Activated CD4-positive, alpha-beta T cell treated with anti-CD3 and anti-CD28 coated beads for 36 hours (primary cell): ENCODE results near the gene MPC1. TPM values are rescaled to one million over a fixed set of nuclear protein-coding genes. Genes with fewer than 3 reads are reported as not detected.
"Not testable (repeated sequence)": the region's sequence is repeated elsewhere in the genome, so short reads cannot be mapped to it uniquely, and the experiment has no call there.

Source experiments
- ATAC-seq: fragments of 200-7000 bp; cut with Tn5 transposase; one replicate; pipeline ENCODE4 v1.10.0; 2021; ENCODE audit warnings: mild to moderate bottlenecking, moderate library complexity
- CTCF ChIA-PET: fragments of 350-600 bp; sonication (Branson Sonifier 250); formaldehyde crosslinking; loops from one replicate; lab custom pipeline; 2021; ENCODE audit warnings: antibody characterized with exemption; lab: Charles Lee
- POLR2A ChIA-PET: fragments of 350-600 bp; sonication (Branson Sonifier 250); formaldehyde crosslinking; loops from one replicate; lab custom pipeline; 2021; ENCODE audit warnings: antibody characterized with exemption, inconsistent platforms; lab: Charles Lee
- DNase-seq: peaks from one replicate; pipeline ENCODE4 v3.0.0-alpha.2; 2020
- H3K27ac Mint-ChIP-seq: one replicate; pipeline ENCODE4 v1.8.0; 2021; ENCODE audit warnings: mixed read lengths
- H3K27me3 Mint-ChIP-seq: one replicate; pipeline ENCODE4 v1.8.0; 2021; ENCODE audit warnings: mixed read lengths
- H3K36me3 Mint-ChIP-seq: one replicate; pipeline ENCODE4 v1.8.0; 2021; ENCODE audit warnings: low read depth, mixed read lengths
- H3K4me1 Mint-ChIP-seq: one replicate; pipeline ENCODE4 v1.8.0; 2021; ENCODE audit warnings: mixed read lengths
- H3K4me3 Mint-ChIP-seq: one replicate; pipeline ENCODE4 v1.8.0; 2021; ENCODE audit warnings: mild to moderate bottlenecking, moderate library complexity, mixed read lengths
- H3K9me3 Mint-ChIP-seq: one replicate; pipeline ENCODE4 v1.8.0; 2021; ENCODE audit warnings: low read depth, mixed read lengths
- intact Hi-C, 2 experiments: fragments of 100-400 bp; cut with DNase I in 1 of 2; cut with micrococcal nuclease in 1 of 2; formaldehyde crosslinking; loops; one replicate each; pipeline versions ENCODE4 v1.14.2 to v1.15.1; 2022 to 2024; cut with DNase I, micrococcal nuclease
- total RNA-seq, 2 experiments: library from RNA; stranded (reverse); gene quantifications; one replicate each; pipeline ENCODE4 v1.2.3, GENCODE V29; 2021

The MPC1 gene
- total RNA-seq, 2 experiments from 2014 or later, result 17.7 to 20.5 TPM

DNA sequence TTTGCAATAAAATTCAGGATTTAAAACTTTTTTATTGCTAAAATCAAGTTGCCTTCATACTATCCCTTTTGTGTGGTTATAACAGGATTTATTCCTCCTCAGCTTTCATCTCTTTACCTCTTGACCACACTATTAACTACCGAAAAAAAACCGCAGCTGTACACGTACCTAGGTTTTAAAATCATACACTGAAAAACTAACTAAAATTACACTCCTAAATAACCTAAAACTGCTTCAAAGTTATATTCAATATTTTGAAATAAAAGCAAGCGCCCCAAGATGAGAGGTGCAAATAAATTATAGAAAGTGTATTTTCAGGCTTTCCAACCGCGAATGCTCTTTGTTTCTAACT is 1.4 kb downstream of the MPC1 start:
- DNase-seq (no peak), ATAC-seq (no peak)
- H3K4me1 Mint-ChIP-seq, result peaks cover 4% of the 10 kb centered on the region
- H3K27me3 Mint-ChIP-seq, result no peaks in the 10 kb centered on the region
- H3K27ac Mint-ChIP-seq, result peak overlapping the region; percentile 75
- ChIA-PET POLR2A (no interaction called here), CTCF (interaction anchor here (0.6 to 4.0 kb wide), 28 partner anchors 9 to 257 kb away, joined by 3 to 27 read pairs (median 4); partner anchors contain the start of genes PRR18, RPS6KA2 and SFT2D1)
- intact Hi-C loops, result loop anchor here (1.0 to 10.0 kb wide), 3 partner anchors 68 to 1443 kb away; partner anchors contain the start of gene AFDN (in 1 of the 2)
- H3K4me3 Mint-ChIP-seq, result peak overlapping the region; percentile 86
- H3K9me3 Mint-ChIP-seq, result no peaks in the 10 kb centered on the region
- no peaks in the 10 kb centered on the region for H3K36me3 Mint-ChIP-seq

- H3K27ac Mint-ChIP-seq, result no peak overlapping the region
- peaks cover 8% of the 10 kb centered on the region for H3K4me1 Mint-ChIP-seq
- DNase-seq (no peak), ATAC-seq (no peak)
- H3K9me3 Mint-ChIP-seq, result no peaks in the 10 kb centered on the region
- no peaks in the 10 kb centered on the region for H3K36me3 Mint-ChIP-seq
- H3K4me3 Mint-ChIP-seq, result no peak overlapping the region
- no peaks in the 10 kb centered on the region for H3K27me3 Mint-ChIP-seq
- ChIA-PET POLR2A (no interaction called here), CTCF (interaction anchor here (1.0 to 4.0 kb wide), 9 partner anchors 8 to 69 kb away, joined by 3 to 27 read pairs (median 8); no protein-coding TSS in a partner anchor)
- intact Hi-C loops, result loop anchor here (5.0 to 10.0 kb wide), 2 partner anchors 102 to 1445 kb away; partner anchors contain the start of gene AFDN (in 1 of the 2)
These were observed 2.9 kb downstream of the MPC1 start for GRCh38 chr6:166379800-166380199.

DNA sequence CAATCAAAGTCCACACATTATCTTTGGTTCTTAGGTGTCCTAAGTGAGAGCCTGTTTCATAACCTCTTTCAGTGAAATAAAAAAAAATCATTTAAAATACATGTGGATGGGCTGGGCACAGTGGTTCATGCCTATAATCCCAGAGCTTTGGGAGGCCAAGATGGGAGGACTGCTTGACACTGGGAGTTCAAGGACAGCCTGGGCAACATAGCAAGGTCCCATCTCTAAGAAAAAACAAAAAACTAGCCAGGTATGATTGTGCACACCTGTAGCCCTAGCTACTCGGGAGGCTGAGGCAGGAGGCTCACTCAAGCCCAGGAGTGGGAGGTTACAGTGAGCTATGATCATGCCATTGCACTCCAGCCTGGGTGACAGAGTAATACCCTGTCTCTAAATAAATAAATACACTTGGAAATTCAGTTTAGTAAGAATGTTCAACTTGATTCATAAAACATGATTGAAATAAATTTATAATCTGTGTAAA is 3.6 kb downstream of the MPC1 start:
- Mint-ChIP-seq H3K27ac (no peak overlapping the region), H3K9me3 (no peaks in the 10 kb centered on the region), H3K4me1 (peaks cover 6% of the 10 kb centered on the region), H3K36me3 (no peaks in the 10 kb centered on the region), H3K4me3 (no peak overlapping the region), H3K27me3 (no peaks in the 10 kb centered on the region)
- intact Hi-C loops, result no loop called here
- no peak for ATAC-seq
- POLR2A ChIA-PET, result no interaction called here
- DNase-seq, result no peak
- CTCF ChIA-PET, result interaction anchor here (0.6 to 4.0 kb wide), 9 partner anchors 10 to 810 kb away, joined by 3 to 27 read pairs (median 3); no protein-coding TSS in a partner anchor

DNA sequence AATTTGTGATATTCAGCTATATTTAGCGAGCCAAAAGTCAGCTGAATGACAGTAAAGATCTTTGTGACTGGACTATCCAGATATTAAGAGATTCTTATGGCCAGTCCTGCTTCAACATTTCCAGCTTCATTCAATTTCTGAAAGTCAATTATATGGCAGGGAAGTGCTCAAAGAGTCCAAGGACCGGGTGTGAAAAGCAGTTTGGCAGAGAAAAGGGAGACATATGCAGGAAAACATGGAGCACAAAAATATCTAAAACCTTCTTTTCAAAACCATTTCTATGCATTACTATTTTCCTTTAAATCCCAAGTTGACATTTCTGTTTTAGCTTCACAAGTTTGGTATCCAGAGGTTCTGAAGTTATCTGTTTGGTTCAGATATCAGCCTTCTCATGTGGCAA is 5.0 kb downstream of the MPC1 start:
- ATAC-seq (no peak), DNase-seq (no peak)
- Mint-ChIP-seq H3K27ac (no peak overlapping the region), H3K4me1 (peaks cover 6% of the 10 kb centered on the region), H3K36me3 (no peaks in the 10 kb centered on the region), H3K9me3 (no peaks in the 10 kb centered on the region), H3K4me3 (no peak overlapping the region), H3K27me3 (no peaks in the 10 kb centered on the region)
- POLR2A ChIA-PET, result no interaction called here
- CTCF ChIA-PET, result interaction anchor here (1.0 to 2.4 kb wide), 4 partner anchors 10 to 102 kb away, joined by 3 to 7 read pairs (median 5); no protein-coding TSS in a partner anchor
- intact Hi-C loops, result no loop called here

DNA sequence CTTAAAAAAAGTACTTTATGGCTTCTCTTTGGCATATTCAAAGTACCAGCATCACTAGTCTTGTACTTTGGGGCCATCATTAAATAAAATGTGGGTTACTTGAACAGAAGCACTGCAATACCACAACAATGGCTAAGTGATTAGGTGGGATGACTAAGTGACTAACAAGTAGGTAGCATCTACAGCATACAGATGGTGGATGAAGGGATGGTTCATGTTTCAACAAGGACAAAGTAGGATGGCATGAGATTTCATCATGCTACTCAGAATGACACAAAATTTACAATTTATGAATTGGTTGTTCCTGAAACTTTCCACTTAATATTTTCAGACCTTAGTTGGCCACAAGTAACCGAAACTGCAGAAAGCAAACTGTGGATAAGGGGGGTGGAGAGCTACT is 7.7 kb downstream of the MPC1 start:
- no peaks in the 10 kb centered on the region for H3K36me3 Mint-ChIP-seq
- ATAC-seq (peak; percentile 44), DNase-seq (no peak)
- H3K27ac Mint-ChIP-seq, result no peak overlapping the region
- H3K4me1 Mint-ChIP-seq, result peaks cover 4% of the 10 kb centered on the region
- H3K4me3 Mint-ChIP-seq, result no peak overlapping the region
- H3K27me3 Mint-ChIP-seq, result no peaks in the 10 kb centered on the region
- ChIA-PET CTCF (interaction anchor here (1.5 kb wide), 1 partner anchor 26 kb away, joined by 4 read pairs; no protein-coding TSS in a partner anchor), POLR2A (no interaction called here)
- no peaks in the 10 kb centered on the region for H3K9me3 Mint-ChIP-seq
- intact Hi-C loops, result no loop called here

GRCh38 chr6:166370489-166370888 is 12.3 kb downstream of the MPC1 start:
- POLR2A ChIA-PET, result no interaction called here
- H3K36me3 Mint-ChIP-seq, result peaks cover 7% of the 10 kb centered on the region

GRCh38 chr6:166369782-166370181 is 13.0 kb downstream of the MPC1 start:
- no peaks in the 10 kb centered on the region for H3K4me1 Mint-ChIP-seq
- H3K27ac Mint-ChIP-seq, result no peak overlapping the region
- no peak overlapping the region for H3K4me3 Mint-ChIP-seq
- H3K9me3 Mint-ChIP-seq, result no peaks in the 10 kb centered on the region
- intact Hi-C loops, result no loop called here
- ATAC-seq, result no peak
- POLR2A ChIA-PET, result no interaction called here
- CTCF ChIA-PET, result interaction anchor here (1.0 kb wide), 2 partner anchors 10 to 20 kb away, joined by 3 to 4 read pairs; no protein-coding TSS in a partner anchor
- no peaks in the 10 kb centered on the region for H3K27me3 Mint-ChIP-seq
- no peak for DNase-seq
- peaks cover 7% of the 10 kb centered on the region for H3K36me3 Mint-ChIP-seq

More at GRCh38 chr6:166370489-166370888, 12.3 kb downstream of the MPC1 start:
- intact Hi-C loops, result no loop called here
- no peak overlapping the region for H3K4me3 Mint-ChIP-seq
- no peaks in the 10 kb centered on the region for H3K27me3 Mint-ChIP-seq
- no peak for ATAC-seq
- H3K9me3 Mint-ChIP-seq, result no peaks in the 10 kb centered on the region
- no peak overlapping the region for H3K27ac Mint-ChIP-seq
- H3K4me1 Mint-ChIP-seq, result peaks cover 4% of the 10 kb centered on the region
- CTCF ChIA-PET, result interaction anchor here (0.9 to 3.7 kb wide), 2 partner anchors 10 to 57 kb away, joined by 4 to 13 read pairs; no protein-coding TSS in a partner anchor
- DNase-seq, result no peak

DNA sequence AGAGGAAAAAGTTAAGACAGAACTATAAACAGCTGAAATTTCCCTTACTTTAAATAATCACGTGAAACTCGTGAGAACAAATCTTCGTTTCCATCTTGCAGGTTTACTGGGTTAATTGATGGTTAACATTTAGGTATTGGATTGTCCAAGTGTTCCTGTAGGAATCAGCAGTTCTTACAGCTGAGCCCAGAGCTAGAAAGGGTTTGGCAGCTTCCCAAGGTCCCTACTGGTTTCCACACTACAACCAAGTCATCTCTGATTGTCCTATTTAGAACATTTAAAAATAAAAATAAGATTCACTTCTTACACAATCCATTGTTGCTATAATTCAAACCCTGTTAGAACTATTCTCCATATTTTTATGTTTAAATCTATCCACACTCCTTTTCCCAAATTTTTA is 15.8 kb downstream of the MPC1 start:
- ChIA-PET POLR2A (no interaction called here), CTCF (interaction anchor here (0.6 to 1.1 kb wide), 4 partner anchors 9 to 90 kb away, joined by 3 to 6 read pairs (median 4); no protein-coding TSS in a partner anchor)
- H3K4me3 Mint-ChIP-seq, result no peak overlapping the region
- no peak overlapping the region for H3K27ac Mint-ChIP-seq
- H3K4me1 Mint-ChIP-seq, result no peaks in the 10 kb centered on the region
- no peaks in the 10 kb centered on the region for H3K9me3 Mint-ChIP-seq
- peaks cover 11% of the 10 kb centered on the region for H3K36me3 Mint-ChIP-seq
- ATAC-seq (no peak), DNase-seq (no peak)
- intact Hi-C loops, result no loop called here
- no peaks in the 10 kb centered on the region for H3K27me3 Mint-ChIP-seq

GRCh38 chr6:166365806-166366205 is 16.9 kb downstream of the MPC1 start:
- intact Hi-C loops, result no loop called here
- no peaks in the 10 kb centered on the region for H3K9me3 Mint-ChIP-seq
- DNase-seq (no peak), ATAC-seq (no peak)
- no peaks in the 10 kb centered on the region for H3K27me3 Mint-ChIP-seq
- H3K4me1 Mint-ChIP-seq, result no peaks in the 10 kb centered on the region
- ChIA-PET POLR2A (no interaction called here), CTCF (interaction anchor here (1.1 kb wide), 1 partner anchor 89 kb away, joined by 3 read pairs; no protein-coding TSS in a partner anchor)
- H3K4me3 Mint-ChIP-seq, result no peak overlapping the region
- no peak overlapping the region for H3K27ac Mint-ChIP-seq
- H3K36me3 Mint-ChIP-seq, result peaks cover 11% of the 10 kb centered on the region

GRCh38 chr6:166365221-166365620 is 17.5 kb downstream of the MPC1 start:
- DNase-seq (no peak), ATAC-seq (no peak)
- ChIA-PET POLR2A (no interaction called here), CTCF (interaction anchor here (0.8 to 1.5 kb wide), 2 partner anchors 8 to 35 kb away, joined by 3 read pairs; no protein-coding TSS in a partner anchor)
- Mint-ChIP-seq H3K27me3 (no peaks in the 10 kb centered on the region), H3K4me1 (no peaks in the 10 kb centered on the region), H3K27ac (no peak overlapping the region), H3K9me3 (no peaks in the 10 kb centered on the region), H3K4me3 (no peak overlapping the region), H3K36me3 (peaks cover 11% of the 10 kb centered on the region)
- intact Hi-C loops, result no loop called here

DNA sequence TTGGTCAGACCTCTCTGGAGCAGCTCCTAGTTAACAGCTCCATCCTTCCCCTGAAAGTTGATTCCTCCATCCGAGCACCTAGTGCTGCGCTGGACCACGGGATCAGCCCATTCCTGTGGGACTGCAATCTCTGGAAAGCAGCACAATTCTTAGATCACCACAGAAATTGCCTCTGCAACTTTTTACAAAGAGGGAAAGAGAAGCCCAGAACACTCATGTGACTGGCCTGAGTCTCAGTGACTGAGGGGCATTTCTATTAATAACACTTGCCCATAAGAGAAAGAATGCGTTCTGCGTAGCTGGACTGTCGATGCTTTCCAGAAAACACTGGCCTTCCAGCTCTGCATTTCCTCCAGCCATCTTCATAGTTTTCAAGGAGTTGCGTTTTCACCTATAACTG is 18.3 kb downstream of the MPC1 start:
- Mint-ChIP-seq H3K27me3 (no peaks in the 10 kb centered on the region), H3K36me3 (peaks cover 9% of the 10 kb centered on the region), H3K4me1 (no peaks in the 10 kb centered on the region), H3K9me3 (no peaks in the 10 kb centered on the region), H3K4me3 (no peak overlapping the region), H3K27ac (no peak overlapping the region)
- ATAC-seq (no peak), DNase-seq (no peak)
- POLR2A ChIA-PET, result interaction anchor here (0.7 kb wide), 1 partner anchor 56 kb away, joined by 4 read pairs; no protein-coding TSS in a partner anchor
- CTCF ChIA-PET, result interaction anchor here (1.5 kb wide), 1 partner anchor 36 kb away, joined by 3 read pairs; no protein-coding TSS in a partner anchor
- intact Hi-C loops, result loop anchor here in 1 of 2 experiments (5.0 kb wide), 1 partner anchor 332 kb away; no protein-coding TSS in a partner anchor

DNA sequence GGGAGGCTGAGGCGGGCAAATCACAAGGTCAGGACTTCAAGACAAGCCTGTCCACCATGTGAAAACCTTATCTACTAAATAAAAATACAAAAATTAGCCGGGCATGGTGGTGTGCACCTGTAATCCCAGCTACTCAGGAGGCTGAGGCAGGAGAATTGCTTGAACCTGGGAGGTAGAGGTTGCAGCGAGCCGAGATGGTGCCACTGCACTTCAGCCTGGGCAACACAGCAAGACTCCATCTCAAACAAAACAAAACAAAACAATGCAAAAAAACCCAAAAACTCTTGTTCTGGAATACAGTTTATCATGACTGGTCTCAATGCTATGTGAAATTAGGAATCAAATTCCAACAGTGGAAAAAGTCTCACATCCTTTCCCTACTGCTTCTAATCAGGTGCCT is 20.3 kb downstream of the MPC1 start:
- ATAC-seq, H3K27ac Mint-ChIP-seq, H3K36me3 Mint-ChIP-seq, H3K27me3 Mint-ChIP-seq, CTCF ChIA-PET, H3K4me3 Mint-ChIP-seq, H3K4me1 Mint-ChIP-seq, H3K9me3 Mint-ChIP-seq, POLR2A ChIA-PET, DNase-seq: not testable (repeated sequence)
- intact Hi-C loops, result loop anchor here in 1 of 2 experiments (5.0 kb wide), 1 partner anchor 330 kb away; no protein-coding TSS in a partner anchor
